Thyroid gland (tissue), 4 donors: Measurements from ENCODE around the gene ZNF213. TPM values are rescaled to one million over a fixed set of nuclear protein-coding genes. Genes with fewer than 3 reads are reported as not detected.

Experiments used
- DNase-seq, 2 donors: peaks; one replicate each; pipeline ENCODE4 v3.0.0-alpha.2; 2019
- H3K27ac ChIP-seq, 3 donors: fragments of 200-600 bp; sonication (generic); 1 replicate in 2 of 3; 2 replicates in 1 of 3; pipeline ENCODE4 v1.5.1; 2016 to 2019; ENCODE audit warnings: mild to moderate bottlenecking in 1 of 3, moderate library complexity in 1 of 3
- H3K27me3 ChIP-seq: fragments of 200-600 bp; sonication (generic); one replicate; pipeline ENCODE4 v1.5.1; 2019
- H3K36me3 ChIP-seq, 2 donors: fragments of 200-600 bp; sonication (generic); one replicate each; pipeline ENCODE4 v1.5.1; 2016 to 2019
- H3K4me1 ChIP-seq, 2 donors: fragments of 200-600 bp; sonication (generic); one replicate each; pipeline ENCODE4 v1.5.1; 2017 to 2019
- H3K4me3 ChIP-seq, 3 donors: fragments of 200-600 bp; sonication (generic); replicated peaks in 1 of 3; 1 replicate in 2 of 3; 2 replicates in 1 of 3; pipeline ENCODE4 v1.5.1; 2016; ENCODE audit warnings: mild to moderate bottlenecking in 1 of 3
- H3K9me3 ChIP-seq: fragments of 200-600 bp; sonication (generic); one replicate; pipeline ENCODE4 v1.5.1; 2017
- POLR2A ChIP-seq, 2 donors: fragments of 450-650 bp; IDR thresholded peaks; one replicate each; pipeline ENCODE4 v1.6.1; 2017; ENCODE audit warnings: antibody characterized with exemption in 2 of 2, mild to moderate bottlenecking in 2 of 2, moderate library complexity in 1 of 2
- WGBS, 2 donors: methylation state at CpG; one replicate each; pipeline ENCODE4 v1.1.5; 2017; 5-methylcytosine and 5-hydroxymethylcytosine counted together
- intact Hi-C: fragments of 100-400 bp; cut with DNase I; formaldehyde crosslinking; loops from one replicate; pipeline ENCODE4 v1.15.1; 2023
- total RNA-seq, 4 donors: library from RNA; depleted of rRNA; stranded (reverse); fragments of >200 nt; gene quantifications; one replicate each; pipeline ENCODE4 v1.2.3, GENCODE V29; 2016
- TF ChIP-seq, protein P1 (sequence below), 6 experiments: fragments of 200-600 bp in 3 of 6; fragments of 450-650 bp in 3 of 6; sonication (generic) in 3 of 6; IDR thresholded peaks; one replicate each; pipeline ENCODE4 v1.5.1; 2016 to 2019; ENCODE audit warnings: antibody characterized with exemption in 6 of 6, mild to moderate bottlenecking in 2 of 6, inconsistent platforms in 1 of 6, moderate library complexity in 1 of 6

Gene ZNF213
- total RNA-seq, 4 donors from 2014 or later: 5.2 to 10.2 (median 8.7) TPM

DNA sequence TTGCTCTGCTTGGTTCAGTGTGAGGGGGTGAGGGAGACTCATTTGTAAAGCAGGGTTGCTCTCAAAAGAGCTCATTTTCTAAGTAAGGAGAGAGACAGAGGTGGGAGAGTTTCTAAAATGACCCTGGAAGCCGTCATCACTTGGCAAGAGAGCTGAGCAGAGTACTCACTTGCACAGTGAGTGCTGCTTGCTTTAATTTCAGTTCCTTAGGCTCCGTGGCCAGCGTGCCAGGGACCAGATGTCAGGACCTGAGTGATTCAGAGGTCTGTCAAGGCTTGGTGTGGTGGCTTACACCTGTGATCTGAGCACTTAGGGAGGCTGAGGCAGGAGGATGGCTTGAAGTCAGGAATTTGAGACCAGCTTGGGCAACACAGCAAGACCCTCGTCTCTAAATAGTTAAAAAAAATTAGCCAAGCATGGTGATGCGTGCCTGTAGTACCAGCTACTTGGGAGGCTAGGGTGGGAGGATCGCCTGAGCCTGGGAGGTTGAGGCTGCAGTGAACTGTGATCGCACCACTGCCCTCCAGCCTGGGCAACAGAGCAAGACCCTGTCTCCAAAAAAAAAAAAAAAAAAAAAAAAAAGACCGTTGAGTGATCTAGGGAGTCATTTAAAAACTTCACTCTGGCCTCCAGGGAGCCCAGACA, 11.8 kb upstream of the ZNF213 start:
- H3K36me3 ChIP-seq: peaks cover 9 to 11% of the 10 kb centered on the region in 2 donors
- H3K9me3 ChIP-seq: no peaks in the 10 kb centered on the region
- 59 to 67% methylated on average over 8 of the region's 8 CpGs for WGBS, 2 donors
- intact Hi-C loops: loop anchor here (10.0 kb wide), 1 partner anchor 58 kb away; the partner anchor contains the start of gene IL32
- H3K4me1 ChIP-seq: peaks cover 6 to 12% of the 10 kb centered on the region in 2 donors
- no peak for TF ChIP-seq POLR2A (IDR thresholded peaks at IDR 0.05)
- TF ChIP-seq, protein P1, sequence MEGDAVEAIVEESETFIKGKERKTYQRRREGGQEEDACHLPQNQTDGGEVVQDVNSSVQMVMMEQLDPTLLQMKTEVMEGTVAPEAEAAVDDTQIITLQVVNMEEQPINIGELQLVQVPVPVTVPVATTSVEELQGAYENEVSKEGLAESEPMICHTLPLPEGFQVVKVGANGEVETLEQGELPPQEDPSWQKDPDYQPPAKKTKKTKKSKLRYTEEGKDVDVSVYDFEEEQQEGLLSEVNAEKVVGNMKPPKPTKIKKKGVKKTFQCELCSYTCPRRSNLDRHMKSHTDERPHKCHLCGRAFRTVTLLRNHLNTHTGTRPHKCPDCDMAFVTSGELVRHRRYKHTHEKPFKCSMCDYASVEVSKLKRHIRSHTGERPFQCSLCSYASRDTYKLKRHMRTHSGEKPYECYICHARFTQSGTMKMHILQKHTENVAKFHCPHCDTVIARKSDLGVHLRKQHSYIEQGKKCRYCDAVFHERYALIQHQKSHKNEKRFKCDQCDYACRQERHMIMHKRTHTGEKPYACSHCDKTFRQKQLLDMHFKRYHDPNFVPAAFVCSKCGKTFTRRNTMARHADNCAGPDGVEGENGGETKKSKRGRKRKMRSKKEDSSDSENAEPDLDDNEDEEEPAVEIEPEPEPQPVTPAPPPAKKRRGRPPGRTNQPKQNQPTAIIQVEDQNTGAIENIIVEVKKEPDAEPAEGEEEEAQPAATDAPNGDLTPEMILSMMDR (IDR thresholded peaks at IDR 0.05): no peak
- H3K27ac ChIP-seq: no peak overlapping the region
- H3K4me3 ChIP-seq: no peak overlapping the region
- DNase-seq: no peak
- no peaks in the 10 kb centered on the region for H3K27me3 ChIP-seq

DNA sequence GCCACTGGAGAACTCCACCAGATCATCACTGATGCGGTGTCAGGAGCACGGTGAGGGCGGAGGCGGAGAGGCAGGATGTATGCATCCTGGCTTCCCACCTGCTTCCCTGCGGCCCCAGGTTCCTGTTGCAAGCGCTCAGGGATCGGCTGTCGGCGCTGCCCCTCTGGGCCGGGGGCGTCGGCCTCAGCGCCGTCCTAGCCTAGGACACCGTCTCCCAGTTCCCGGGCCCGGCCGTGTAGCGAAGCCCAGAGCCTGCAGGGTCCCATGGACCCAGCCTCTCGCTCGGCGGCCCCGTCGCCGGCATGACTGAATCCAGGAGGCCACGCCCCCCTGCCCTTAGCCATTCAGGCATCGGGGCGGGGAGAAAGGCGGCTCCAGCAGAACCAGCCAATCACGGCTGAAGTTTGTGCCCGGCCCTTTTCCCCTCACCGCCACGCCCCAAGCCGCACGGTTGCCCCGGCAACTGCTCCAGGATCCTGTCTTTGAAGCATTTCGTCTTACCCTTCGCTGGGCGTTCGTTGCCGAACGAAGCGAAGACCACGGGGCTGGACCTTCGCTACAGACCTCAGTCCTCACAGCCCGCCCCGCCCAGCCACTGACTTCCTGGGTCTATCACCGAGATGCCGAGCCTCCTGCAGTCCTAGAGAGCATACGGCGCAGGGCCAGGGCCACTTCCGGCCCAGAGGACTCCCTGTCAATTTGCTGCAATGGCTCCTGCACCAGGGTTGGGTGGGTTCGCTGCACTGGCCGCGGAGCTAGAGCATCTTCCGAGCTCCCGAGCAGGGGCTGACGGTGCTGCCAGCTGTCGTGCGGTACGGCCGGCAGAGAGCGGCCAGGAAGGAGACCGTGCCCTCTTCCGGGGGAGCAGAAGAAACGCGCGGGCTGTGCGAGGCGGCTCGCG, 10.6 kb upstream of the ZNF213 start:
- Histone ChIP-seq H3K27ac (peak overlapping the region; percentile 41 to 68 (median 54)), H3K4me1 (peaks cover 6 to 20% of the 10 kb centered on the region in 2 donors), H3K4me3 (peak overlapping the region; percentile 29 to 51 (median 46)), H3K9me3 (no peaks in the 10 kb centered on the region), H3K27me3 (no peaks in the 10 kb centered on the region), H3K36me3 (peaks cover 9% of the 10 kb centered on the region in 2 donors)
- DNase-seq: peak; percentile 98
- intact Hi-C loops: loop anchor here (10.0 kb wide), 1 partner anchor 59 kb away; the partner anchor contains the start of gene IL32
- peak in 1 of 2 donors; percentile 52 for TF ChIP-seq POLR2A (IDR thresholded peaks at IDR 0.05)
- TF ChIP-seq, protein P1 (IDR thresholded peaks at IDR 0.05): peak in 1 of 6 experiments; percentile 24
- WGBS, 2 donors: 0 to 1% methylated on average over 14 to 53 of the region's 72 CpGs

DNA sequence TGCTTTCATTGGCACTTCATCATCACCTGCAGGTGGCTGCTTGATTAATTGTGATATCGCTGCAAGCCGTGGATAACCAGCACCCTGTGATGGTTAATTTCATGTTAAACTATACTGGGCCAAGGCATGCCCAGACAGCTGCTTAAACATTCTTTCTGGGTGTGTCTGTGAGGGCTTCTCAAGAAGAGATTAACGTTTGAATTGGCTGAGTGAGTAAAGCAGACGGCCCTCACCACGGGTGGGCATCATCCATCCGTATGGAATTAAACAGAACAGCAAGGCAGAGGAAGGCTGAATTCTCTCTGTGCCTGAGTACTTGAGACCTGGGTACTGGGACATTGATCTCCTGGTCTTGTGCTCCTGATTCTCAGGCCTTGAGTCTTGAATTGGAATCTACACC, 7.1 kb upstream of the ZNF213 start:
- Histone ChIP-seq H3K4me1 (peaks cover 6 to 30% of the 10 kb centered on the region in 2 donors), H3K9me3 (no peaks in the 10 kb centered on the region), H3K36me3 (peaks cover 0 to 4% of the 10 kb centered on the region in 2 donors), H3K27me3 (no peaks in the 10 kb centered on the region), H3K4me3 (no peak overlapping the region), H3K27ac (no peak overlapping the region)
- TF ChIP-seq POLR2A (IDR thresholded peaks at IDR 0.05): no peak
- TF ChIP-seq, protein P1 (IDR thresholded peaks at IDR 0.05): no peak
- no peak for DNase-seq
- intact Hi-C loops: loop anchor here (10.0 kb wide), 1 partner anchor 63 kb away; the partner anchor contains the start of gene IL32
- 79 to 80% methylated on average over 6 of the region's 6 CpGs for WGBS, 2 donors

DNA sequence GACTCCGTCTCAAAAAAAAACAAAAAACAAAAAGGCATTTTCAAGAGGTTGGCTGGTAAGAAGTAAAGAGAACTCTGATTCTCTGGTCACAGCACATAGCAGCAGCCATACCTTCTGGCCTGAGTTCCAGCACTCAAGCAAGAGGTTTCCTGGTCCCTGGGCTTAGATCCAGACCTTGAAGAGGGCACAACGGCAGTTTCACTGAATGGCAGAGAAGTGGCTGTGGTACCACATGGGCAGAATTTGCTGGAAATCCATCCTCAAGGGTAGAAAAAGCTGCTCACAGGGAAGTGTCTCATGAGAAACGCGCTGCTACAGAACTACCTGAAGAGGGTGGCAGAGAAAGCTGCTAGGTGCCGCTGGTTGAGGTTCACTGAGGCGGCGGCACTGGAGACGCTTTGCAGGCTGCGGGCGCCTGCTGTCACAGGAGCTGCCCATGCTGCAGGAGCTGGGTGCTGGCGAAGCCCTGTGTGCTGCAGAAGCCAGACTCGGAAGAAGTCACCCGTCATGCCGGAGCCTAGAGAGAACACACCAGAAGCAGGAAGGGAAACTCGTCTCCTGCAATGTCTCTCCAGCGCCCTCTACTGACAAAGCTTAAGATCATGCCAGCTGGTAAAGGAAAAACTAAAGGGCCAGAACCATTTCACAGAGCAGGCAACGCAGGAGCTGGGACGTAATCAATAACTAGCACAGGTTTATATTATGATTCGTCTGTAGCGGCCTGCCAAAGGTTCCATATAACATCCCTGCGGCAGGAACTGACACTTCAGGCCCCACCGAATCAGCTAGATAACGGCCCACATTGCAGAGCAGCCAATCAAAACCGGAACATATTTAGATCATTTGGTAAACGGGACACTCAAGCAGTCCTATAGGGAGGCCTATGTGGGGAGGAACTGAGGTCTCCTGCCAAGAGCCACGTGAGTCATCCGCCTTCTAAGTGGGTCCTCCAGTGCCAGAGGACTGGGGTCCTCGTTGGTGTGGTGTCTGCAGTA, 5.4 kb upstream of the ZNF213 start:
- Histone ChIP-seq H3K9me3 (no peaks in the 10 kb centered on the region), H3K36me3 (peaks cover 0 to 4% of the 10 kb centered on the region in 2 donors), H3K4me3 (peak overlapping the region in 1 of 3 donors; percentile 27), H3K27me3 (no peaks in the 10 kb centered on the region), H3K4me1 (peaks cover 14 to 33% of the 10 kb centered on the region in 2 donors), H3K27ac (peak overlapping the region; percentile 58 to 82 (median 60))
- intact Hi-C loops: loop anchor here (10.0 kb wide), 1 partner anchor 65 kb away; the partner anchor contains the start of gene IL32
- WGBS, 2 donors: 5 to 15% methylated on average over 26 to 28 of the region's 28 CpGs
- TF ChIP-seq, protein P1 (IDR thresholded peaks at IDR 0.05): peak; percentile 79 to 96 (median 85)
- TF ChIP-seq POLR2A (IDR thresholded peaks at IDR 0.05): no peak
- peak; percentile 74 to 76 for DNase-seq
